ENCODE measurements around the gene GREB1. TPM values are rescaled to one million over a fixed set of nuclear protein-coding genes. Genes with fewer than 3 reads are reported as not detected.

The GREB1 gene
- total and polyA plus RNA-seq, 2 of the 13 experiments (the other 11 are each of a cell fraction or from before 2014, with no cell fraction given) = 31.3 to 61.2 TPM

GRCh38 chr2:11499081-11499743, 34.6 kb upstream of the GREB1 start (continued):
- peak; percentile 27; the same call in 1 of the 2 replicates for TF ChIP-seq ZNF33A (CRISPR knock-in tag; IDR thresholded peaks at IDR 0.05; ENCODE audit: borderline replicate concordance)
- TF ChIP-seq ZNF672 (CRISPR knock-in tag; IDR thresholded peaks at IDR 0.05) = no peak
- TF ChIP-seq ZNF280D (CRISPR knock-in tag; IDR thresholded peaks at IDR 0.05) = peak; percentile 98
- peak; percentile 91 for TF ChIP-seq GZF1 (CRISPR knock-in tag; IDR thresholded peaks at IDR 0.05)
- peak; percentile 96 for TF ChIP-seq SIN3A (IDR thresholded peaks at IDR 0.05; ENCODE audit: borderline replicate concordance, low read depth, low read length)
- TF ChIP-seq ZBED4 (CRISPR knock-in tag; IDR thresholded peaks at IDR 0.05; ENCODE audit: borderline replicate concordance) = peak; percentile 74; the same call in 1 of the 2 replicates
- TF ChIP-seq ZFP36L1 (CRISPR knock-in tag; IDR thresholded peaks at IDR 0.05) = peak; percentile 97; the same call in 1 of the 2 replicates
- peak; percentile 68; the same call in 1 of the 2 replicates for TF ChIP-seq TFDP1 (CRISPR knock-in tag; IDR thresholded peaks at IDR 0.05; ENCODE audit: borderline replicate concordance)
- TF ChIP-seq JUN (CRISPR knock-in tag; IDR thresholded peaks at IDR 0.05) = peak; percentile 91
- peak; percentile 95 for TF ChIP-seq CBFB (CRISPR knock-in tag; IDR thresholded peaks at IDR 0.05)
- TF ChIP-seq ZNF230 (CRISPR knock-in tag; IDR thresholded peaks at IDR 0.05) = peak; percentile 90
- TF ChIP-seq NFYC (CRISPR knock-in tag; IDR thresholded peaks at IDR 0.05) = no peak
- peak; percentile 80; the same call in 1 of the 2 replicates for TF ChIP-seq POLR2AphosphoS2 (IDR thresholded peaks at IDR 0.05; ENCODE audit: low read depth, low read length)
- peak; percentile 58; the same call in 1 of the 2 replicates for TF ChIP-seq ZNF703 (CRISPR knock-in tag; IDR thresholded peaks at IDR 0.05; ENCODE audit: borderline replicate concordance)
- 0 out of 2 replicates have a peak, but pooled peaks have one; percentile 23 for TF ChIP-seq CREB3 (CRISPR knock-in tag; IDR thresholded peaks at IDR 0.05)
- TF ChIP-seq HOXA3 (CRISPR knock-in tag; IDR thresholded peaks at IDR 0.05) = peak; percentile 97
- peak; percentile 77 to 91 for TF ChIP-seq POLR2A (IDR thresholded peaks at IDR 0.05; ENCODE audit: insufficient read depth in 1 of 2, low read depth in 2 of 2, low read length in 2 of 2)
- TF ChIP-seq DRAP1 (CRISPR knock-in tag; IDR thresholded peaks at IDR 0.05) = peak; percentile 95

All from HepG2 (cell line).